GM18909 (cell line): ENCODE data around the gene CDK9.

Experiments
- ATAC-seq: cut with Tn5 transposase; IDR thresholded peaks from one replicate; pipeline ENCODE4 v1.9.1; 2021; ENCODE audit warnings: mild to moderate bottlenecking; ENCODE audit not compliant: unreplicated experiment, poor library complexity

CDK9 gene

GRCh38 chr9:127761061-127761460 lies 24.8 kb upstream of the CDK9 start:
- no peak for ATAC-seq

- ATAC-seq = no peak
Measured at GRCh38 chr9:127761491-127761956, 24.3 kb upstream of the CDK9 start.

GRCh38 chr9:127762111-127762676 lies 23.6 kb upstream of the CDK9 start:
- no peak for ATAC-seq

DNA sequence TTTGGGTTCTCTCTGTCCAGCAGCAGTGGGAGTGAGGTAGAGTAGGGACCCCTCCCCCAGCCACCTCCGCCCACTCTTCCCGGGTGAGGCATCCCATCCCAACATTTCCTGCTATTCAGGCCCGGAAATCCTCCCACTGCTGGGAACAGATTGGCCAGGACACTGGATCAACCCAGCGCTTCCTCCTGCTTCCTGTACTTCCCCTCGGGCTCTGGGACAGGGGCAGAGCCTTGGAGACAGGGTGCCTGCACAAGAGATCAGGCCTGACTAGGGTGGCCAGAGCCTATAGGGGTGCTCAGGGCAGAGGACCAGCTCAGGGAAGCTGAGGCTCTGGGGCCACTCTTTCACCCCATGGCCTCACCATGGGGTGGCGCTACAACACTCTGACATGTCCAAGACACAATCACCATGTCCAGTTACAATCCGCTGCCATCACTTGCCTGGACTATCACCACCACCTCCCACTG lies 21.9 kb upstream of the CDK9 start:
- no peak for ATAC-seq

GRCh38 chr9:127765418-127765817 lies 20.4 kb upstream of the CDK9 start:
- ATAC-seq = no peak

DNA sequence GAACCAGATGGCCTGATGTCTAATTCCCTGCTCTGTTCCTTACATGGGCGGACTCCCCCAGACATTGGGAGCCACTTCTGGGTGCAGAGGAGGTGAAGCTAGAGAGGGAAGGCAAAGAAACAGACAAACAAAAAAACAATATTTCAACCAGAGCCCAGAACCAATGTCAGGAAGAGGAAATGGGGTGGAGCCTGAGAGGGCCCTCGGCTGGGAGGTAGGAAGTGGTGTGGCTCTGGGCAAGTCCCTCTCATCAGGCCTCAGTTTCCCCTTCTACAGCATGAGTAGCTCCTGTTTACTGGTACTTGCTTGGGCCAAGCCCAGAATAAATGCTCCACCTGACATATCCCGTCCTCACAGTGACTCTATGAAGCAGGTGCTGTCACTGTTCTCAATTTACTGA lies 18.4 kb upstream of the CDK9 start:
- no peak for ATAC-seq

DNA sequence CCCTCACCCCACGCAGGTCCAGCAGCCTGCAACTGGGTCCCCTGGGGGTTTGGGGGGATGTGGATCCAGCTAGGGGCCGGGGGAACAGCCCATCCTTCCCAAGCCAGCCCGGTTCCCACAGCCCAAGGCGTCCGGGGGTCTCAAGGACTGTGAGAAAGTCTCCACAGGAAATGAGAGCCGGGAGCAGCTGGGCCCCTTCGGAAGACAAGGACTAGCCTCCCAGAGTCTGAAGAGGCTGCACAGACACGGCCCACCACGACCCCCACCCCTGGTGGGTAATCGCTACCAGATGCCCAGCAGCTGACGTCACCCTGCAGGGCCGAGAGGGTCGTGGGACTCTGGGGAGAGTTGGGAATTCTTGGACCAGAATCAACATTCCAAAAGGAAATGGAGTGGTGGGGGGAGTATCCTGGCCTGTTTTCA lies 17.9 kb upstream of the CDK9 start:
- no peak for ATAC-seq

DNA sequence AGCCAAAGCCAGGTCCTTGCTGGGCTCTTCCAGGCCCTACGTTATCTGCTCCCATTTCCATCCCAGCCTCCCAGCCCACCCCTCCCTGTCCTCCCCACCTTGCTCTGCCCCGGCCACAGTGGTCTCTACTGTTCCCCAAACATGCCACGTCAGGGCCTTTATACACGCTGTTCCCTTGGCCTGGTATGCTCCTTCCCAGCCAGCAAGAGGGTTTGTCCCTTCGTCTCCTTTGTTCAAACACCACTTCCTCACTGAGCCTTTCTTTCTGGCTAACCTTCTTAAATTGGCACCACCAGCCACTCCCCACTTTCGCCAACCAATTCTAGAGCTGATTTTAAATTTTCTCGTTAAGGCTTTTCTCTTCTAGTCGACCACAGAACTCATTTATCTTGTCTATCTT lies 17.1 kb upstream of the CDK9 start:
- no peak for ATAC-seq

DNA sequence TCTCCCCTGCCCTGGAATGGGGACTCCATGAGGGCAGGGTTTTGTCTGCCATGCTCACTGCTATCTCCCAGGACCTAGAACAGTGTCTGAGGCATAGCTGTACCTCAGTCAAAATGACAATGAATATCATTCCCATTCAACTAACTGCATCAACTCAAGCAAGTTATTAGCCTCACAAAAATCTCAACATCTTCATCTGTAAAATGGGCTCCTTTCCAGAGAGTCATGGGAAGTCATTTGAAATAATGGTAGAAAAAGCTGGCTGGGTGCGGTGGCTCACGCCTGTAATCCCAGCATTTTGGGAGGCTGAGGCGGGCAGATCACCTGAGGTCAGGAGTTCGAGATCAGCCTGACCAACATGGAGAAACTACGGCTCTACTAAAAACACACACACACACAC lies 16.7 kb upstream of the CDK9 start:
- no peak for ATAC-seq

- no peak for ATAC-seq
Measured at GRCh38 chr9:127769929-127770582, 15.8 kb upstream of the CDK9 start.

DNA sequence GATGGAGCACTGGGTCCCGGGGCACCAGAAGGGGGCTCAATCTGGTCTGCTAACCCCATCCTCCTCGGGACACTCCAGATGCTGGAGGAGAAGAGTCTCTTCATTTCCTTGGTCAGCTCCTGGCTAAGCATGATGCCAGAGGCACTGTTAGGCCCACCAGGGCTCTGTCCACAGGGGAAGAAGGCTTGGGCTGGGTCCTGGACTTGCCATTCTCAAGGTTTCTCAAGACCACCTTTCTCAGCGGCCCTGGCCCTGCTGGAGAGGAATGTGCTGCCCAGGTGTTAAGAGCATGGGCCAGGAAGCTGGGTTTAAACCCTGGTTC lies 15.3 kb upstream of the CDK9 start:
- ATAC-seq = peak; percentile 2

DNA sequence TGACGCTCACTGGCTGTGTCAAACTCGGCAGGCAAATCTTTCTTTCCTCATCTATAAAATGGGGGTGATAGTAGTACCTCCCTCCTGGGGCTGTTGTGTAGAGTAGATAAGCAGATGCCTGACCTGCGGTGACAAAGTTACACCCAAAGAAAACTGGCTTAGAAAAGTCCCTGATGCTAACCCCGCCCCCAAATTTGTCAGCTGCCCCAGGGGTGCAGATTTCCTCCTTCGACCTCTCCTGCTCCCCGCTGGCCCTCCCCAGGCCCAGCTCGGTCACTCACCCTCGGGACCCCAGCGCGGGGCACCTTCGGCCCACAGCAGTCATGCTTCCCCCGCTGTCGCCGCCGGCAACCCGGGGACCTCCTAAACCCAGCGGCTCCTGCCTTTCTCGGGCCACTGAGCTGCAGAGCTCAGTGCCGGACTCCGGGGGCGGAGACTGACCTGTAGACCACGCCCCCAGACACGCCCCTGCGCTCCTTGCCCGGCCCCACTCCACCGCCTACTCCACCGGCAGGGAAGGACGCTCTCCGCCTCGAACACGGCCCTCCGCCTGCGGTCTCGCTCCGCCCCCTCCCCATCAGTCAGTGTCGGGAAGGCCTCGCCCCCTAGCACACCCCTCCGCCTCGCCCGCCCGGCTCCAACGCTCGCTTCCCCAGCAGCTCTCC lies 14.8 kb upstream of the CDK9 start:
- ATAC-seq = peak; percentile 85

DNA sequence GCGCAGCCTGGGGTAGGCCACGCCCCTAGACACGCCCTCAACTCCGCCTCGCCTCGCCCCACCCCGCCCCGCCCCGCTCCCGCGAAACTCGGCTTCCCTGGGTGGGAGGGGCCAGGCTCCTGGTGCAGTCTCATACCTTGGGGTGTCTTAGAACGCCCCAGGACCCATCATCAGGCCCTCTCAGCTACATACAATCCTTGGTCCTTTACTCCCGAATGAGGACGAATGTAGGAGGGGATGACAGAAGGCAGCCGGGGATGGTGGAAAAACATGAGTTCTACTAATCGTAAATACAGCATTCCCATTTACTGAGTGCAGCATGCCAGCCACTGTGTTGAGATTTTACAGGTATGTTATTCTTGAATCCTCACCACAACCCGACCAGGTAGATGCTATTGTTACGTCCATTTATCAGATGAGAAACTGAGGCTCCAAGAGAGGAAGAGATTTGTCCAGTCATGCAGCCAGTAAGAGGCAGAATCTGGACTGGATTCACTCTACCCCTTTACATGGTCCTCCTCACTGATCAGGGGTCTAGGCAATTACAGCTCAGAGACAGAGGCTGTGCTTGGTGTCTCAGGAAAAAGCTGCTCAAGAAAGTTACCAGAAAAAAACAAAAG lies 14.2 kb upstream of the CDK9 start:
- ATAC-seq = no peak

DNA sequence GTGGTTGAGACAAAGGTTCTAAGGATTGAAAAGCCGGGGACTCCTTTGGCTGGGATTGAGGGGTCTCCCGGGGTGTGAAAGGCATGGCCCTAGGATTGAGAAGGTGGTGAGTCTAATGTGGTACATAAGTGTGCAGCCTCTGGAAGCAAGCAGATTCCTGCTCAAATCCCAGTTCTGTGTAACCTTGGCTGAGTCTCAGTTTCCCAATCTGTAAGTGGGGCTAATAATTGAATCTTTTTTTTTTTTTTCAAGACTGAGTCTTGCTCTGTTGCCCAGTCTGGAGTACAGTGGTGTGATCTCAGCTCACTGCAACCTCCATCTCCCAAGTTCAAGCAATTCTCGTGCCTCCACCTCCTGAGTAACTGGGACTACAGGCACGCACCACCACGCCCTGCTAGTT lies 13.2 kb upstream of the CDK9 start:
- no peak for ATAC-seq

DNA sequence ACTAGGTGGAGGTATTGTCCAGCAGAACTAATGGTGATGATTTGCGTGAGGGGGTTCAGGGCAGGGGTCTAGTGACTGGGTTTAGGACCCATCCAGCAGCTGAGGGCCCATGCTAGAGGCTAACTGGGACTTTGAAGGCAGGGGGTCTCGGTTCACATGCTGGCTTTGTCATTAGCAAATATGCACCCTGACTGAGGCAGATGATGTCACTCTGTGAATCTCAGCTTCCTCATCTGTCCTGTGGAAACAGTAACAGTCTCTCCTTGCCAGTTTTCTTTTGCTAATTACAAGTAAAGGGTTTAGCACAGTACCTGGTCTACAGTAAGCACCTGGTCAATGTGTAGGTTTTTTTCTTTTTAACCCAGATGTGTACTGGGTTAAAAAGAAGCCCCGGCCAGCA lies 12.6 kb upstream of the CDK9 start:
- ATAC-seq = no peak

GRCh38 chr9:127773981-127774380 lies 11.9 kb upstream of the CDK9 start:
- ATAC-seq = no peak

DNA sequence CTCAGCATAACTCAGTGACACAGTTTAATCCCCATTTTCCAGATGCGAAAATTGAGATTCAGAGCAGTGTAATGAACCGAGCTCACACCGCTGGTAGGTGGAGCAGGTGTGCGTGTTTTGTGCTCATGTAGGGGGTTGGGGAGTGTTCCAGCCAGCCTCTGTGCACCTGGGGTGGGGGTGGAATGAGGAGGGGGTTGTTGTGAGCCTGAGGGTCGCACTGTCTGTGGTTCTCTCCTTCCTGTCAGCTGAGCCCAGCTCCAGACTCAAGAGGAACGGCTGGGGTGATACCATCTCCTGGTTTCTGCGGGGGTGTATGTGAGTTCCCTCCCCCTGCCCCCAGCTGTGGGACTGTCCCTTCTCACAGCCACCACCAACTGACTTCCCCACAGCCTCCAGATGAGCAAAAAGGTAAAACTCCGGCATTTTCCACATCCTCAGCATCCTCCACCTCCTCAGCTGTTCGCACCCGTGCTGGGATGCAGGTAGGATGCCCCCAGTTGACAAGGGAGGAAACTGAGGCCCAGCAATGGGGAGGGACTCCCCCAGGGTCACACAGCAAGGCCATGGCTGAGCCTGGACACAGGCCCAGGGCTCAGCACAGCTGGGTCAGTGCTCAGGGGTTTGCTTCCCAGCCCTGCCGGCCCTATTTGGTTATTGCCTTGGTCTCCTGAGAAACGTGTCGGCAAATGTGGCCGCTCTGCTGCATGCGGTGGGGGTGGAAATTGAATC lies 9.5 kb upstream of the CDK9 start:
- no peak for ATAC-seq

GRCh38 chr9:127776924-127777289 lies 8.9 kb upstream of the CDK9 start:
- no peak for ATAC-seq

GRCh38 chr9:127777368-127777980 lies 8.4 kb upstream of the CDK9 start:
- no peak for ATAC-seq
